ENCODE data around the gene CCSER2.
"Not testable (repeated sequence)": the region's sequence is repeated elsewhere in the genome, so short reads cannot be mapped to it uniquely, and the experiment has no call there.

Gene CCSER2

DNA sequence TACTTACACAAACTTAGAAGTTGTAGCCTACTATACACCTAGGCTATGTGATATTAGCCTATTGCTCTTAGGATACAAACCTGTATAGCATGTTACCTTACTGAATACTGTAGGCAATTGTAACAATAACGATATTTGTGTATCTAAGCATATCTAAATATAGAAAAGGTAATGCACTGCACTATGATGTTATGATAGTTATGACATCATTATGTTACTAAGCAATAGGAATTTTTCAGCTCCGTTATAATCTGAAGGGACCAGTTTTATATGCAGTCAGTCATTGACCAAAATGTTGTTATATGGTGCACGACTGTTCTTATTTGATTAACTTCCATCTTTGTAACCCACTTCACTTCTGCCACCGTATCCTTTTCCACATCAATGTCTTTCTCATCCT is 62.0 kb downstream of the CCSER2 start:
- no peak for DNase-seq (ENCODE audit: low spot score)

DNA sequence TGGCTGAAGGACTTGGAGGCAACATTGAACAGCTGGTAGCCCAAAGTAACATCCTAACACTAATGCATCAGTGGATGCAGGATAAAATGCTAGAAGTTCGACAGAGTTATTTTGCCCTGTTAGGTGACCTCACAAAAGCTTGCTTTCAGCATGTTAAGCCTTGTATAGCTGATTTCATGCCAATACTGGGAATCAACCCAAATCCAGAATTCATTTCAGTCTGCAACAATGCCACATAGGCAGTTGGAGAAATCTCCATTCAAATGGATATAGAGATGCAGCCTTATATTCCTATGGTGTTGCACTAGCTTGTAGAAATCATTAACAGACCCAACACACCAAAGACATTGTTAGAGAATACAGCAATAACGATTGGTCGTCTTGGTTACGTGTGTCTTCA is 62.9 kb downstream of the CCSER2 start:
- DNase-seq (ENCODE audit: low spot score) = no peak

DNA sequence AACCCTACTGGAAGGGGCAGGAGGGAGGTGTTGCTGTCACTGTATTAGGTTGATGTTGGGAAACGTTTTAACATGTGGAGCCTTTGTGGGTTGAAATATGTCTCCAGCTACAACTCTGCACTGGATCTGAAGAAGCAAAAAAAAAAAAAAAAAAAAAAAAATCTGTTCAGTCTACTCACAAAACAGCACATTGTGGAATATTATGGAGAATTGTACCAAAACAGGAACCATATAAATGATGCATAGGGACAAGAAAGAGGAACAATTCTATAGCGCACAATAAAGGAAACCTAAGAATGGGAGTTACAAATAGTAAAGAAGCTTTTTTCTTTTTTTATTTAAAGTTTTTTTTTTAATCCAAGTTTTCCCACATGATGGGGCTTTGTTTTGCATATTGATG is 63.8 kb downstream of the CCSER2 start:
- no peak for DNase-seq (ENCODE audit: low spot score)

DNA sequence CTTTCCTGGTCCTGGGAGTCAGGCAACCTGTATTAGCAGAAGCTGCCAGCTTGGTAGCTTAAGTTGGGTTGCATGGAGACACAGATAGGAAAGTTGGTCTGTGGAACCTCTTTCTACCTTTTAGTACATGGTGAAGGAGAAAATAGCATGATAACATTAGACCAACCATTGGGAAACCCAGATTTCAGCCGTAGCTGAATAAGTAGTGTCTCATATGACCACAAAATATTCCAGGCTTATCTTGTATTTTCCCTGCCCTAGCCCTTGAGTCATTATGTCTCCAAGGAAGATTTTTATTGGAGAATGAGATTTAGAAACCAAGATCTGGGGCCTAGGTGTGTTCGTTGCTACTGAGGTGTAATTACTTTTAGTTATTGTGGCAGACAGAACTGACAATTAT is 67.2 kb downstream of the CCSER2 start:
- DNase-seq (ENCODE audit: low spot score) = no peak

DNA sequence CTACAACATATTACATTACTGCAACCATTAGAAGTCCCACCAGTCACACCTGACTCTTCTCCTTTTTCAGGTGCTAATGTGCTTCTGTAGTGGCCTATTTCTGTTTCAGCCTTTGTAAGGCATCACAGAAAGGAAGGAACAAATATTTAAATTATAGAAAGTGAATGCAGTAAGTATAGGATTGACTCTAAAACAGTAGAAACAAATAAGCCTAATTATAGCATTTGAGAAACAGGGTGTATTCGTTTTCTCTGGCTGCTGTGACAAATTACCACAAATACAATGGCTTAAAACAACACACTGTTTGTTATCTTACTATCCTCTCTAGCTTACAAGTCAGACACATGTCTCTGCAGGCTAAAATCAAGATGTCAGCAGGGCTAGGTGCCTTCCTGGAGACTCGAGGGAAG is 69.4 kb downstream of the CCSER2 start:
- no peak for DNase-seq (ENCODE audit: low spot score)

DNA sequence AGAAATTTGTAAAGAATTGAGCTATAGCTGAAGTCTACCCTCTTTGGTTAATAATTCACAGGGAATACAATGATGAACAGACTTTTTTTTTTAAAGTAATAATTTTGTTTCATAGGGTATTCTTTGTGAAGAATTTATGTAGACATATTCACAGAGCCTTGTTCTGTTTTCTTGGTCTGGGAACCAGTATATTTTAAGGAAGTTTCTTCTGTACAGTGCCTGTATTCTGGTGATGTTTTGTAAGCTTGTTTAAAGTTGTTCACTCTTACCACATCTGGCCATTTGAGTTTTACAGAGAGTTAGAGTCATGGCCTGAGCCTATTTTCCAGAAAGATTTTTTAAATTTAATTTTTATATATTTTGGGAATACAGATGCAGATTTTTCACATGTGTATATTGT is 70.3 kb downstream of the CCSER2 start:
- no peak for DNase-seq (ENCODE audit: low spot score)

DNA sequence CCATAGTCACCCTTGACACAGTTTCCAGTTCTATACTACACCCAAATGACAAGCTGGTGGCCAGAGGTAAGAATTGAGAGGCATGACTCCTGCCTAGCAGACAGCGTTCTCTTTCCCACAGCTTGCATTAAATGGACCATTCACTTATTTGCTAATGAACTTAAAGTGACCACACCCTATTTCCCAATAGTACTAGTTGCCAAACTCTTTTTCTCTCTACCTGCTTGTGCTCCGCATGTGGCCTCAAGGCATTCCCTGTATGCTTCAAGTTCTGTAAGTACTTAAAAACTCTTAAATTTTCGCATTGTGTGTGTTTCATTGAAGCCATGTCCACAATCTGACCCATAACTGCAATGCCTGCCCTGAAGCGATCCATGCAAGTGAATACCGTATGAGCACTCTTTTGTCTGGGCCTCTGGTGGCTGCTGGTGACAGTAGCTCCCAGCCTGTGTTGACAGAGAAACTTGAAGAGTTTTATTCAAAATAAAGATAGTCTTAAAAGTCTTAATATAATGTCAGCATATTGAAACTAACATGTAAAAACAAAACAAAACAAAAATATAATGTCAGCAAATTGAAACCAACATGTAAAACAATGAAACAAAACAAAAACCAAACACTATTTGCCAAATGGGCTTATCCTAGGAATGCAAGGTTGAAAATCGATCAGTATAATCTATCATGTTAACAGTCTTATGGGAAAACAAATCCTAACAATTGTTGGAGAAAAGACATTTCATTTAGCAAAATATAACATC is 73.6 kb downstream of the CCSER2 start:
- DNase-seq (ENCODE audit: low spot score) = no peak

DNA sequence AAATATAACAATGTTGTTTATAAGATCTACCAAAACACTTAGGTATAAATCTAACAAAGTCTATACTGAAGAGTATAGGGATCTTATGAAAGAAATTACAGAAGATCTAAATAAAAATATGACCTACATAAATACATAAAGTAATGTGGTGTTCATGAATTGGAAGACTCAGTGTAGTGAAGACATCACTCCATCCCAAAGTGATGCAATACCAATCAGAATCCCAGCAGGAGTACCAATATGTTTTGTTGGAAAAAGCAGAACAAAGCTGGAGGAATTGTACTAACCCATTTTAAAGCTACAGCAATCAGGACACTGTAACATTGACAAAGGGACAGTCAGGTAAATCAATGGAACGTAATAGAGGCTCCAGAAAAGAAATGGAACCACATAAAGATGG is 76.4 kb downstream of the CCSER2 start:
- no peak for DNase-seq (ENCODE audit: low spot score)

DNA sequence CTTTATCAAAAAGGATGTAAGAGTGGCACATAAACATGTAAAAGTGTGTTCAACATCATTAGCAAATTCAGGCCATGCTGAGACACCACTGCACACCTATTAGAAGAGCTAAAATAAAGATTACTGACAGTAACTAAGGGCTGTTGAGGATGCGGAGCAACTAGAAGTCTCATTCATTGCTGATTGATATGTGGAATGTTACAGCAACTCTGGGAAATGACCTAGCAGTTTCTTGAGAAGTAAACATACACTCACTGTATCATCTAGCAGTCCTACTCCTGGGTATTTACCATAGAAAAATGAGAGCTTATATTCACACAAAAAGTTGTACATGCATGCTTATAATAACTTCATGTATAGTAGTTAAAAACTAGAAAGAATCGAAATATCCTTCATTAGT is 77.3 kb downstream of the CCSER2 start:
- no peak for DNase-seq (ENCODE audit: low spot score)

DNA sequence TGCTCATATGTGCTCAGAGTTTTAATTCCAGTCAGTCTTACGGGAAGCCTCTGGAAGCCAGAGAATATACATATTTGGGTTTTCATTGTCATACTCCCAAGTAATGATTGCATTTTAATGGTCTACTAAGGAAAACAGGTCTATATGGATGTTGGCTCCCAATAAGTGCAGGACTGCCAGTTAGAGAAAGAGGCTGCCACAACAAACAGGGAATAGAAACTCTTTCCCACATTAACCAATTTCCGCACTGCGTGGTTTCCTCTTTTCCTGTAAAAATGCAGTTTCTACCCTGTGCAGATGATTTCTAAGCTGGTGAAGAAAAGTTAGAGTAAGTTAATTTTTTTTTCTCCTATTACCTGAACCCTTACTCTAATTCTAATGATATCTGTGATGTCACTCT is 78.2 kb downstream of the CCSER2 start:
- DNase-seq (ENCODE audit: low spot score) = no peak

DNA sequence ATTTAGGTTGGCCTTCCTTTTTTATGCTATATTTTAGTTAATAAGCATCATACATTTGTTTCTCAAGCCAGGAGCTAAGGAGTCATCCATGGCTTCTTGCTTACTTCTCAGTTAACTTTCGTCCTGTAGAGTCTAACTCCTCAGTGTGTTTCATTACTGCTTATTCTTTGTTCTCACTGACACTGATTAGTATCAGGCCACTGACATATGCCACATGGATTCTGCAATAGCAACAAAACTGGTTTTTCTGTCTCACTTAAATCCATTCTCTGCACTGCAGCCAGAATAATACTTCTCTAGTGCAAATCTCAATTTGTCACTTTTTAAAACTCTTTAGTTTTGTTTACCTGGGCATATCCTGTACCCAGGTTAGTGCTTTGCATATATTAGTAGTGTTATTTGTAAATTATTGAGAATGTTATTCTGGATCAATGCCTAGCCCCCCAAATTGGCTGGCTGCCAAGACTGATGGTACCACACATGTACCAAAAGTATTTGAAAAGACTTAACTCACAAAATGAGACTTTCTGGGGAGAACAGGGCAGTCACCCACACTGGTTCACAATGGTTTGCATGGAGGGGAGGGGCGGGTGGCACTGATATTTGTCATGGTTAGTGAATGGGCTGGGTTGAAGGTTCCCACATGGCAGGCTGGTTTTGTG is 79.1 kb downstream of the CCSER2 start:
- DNase-seq (ENCODE audit: low spot score) = peak; percentile 16

DNA sequence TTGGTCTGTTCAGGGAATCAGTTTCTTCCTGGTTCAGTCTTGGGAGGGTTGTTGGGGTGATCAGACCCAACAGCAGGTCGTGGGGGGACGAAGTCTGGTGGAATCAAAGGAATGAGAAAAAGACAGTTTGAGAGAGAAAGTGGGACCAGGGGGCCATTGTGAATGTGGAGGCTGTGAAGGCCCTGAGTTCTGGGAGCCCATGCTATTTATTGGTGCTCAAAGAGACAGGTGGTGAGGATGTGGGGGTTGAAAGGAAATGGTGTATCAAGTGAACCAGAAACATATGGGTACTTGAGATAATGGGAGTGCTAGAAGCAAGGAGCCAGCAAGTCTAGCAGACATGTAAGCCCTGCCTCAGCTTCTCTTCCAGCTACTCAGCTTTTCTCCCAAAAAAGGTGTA is 84.1 kb downstream of the CCSER2 start:
- no peak for DNase-seq (ENCODE audit: low spot score)

DNA sequence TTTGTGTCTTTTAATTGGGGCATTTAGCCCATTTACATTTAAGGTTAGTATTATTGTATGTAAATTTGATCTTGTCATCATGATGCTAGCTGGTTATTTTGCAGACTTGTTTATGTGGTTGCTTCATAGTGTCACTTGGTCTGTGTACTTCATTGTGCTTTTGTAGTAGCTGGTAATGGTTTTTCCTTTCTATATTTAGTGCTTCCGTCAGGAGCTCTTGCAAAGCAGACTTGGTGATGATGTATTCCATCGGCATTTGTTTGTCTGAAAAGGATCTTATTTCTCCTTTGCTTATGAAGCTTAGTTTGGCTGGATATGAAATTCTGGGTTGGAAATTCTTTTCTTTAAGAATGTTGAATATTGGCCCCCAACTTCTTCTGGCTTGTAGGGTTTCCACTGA is 85.7 kb downstream of the CCSER2 start:
- not testable (repeated sequence) for DNase-seq (ENCODE audit: low spot score)

DNA sequence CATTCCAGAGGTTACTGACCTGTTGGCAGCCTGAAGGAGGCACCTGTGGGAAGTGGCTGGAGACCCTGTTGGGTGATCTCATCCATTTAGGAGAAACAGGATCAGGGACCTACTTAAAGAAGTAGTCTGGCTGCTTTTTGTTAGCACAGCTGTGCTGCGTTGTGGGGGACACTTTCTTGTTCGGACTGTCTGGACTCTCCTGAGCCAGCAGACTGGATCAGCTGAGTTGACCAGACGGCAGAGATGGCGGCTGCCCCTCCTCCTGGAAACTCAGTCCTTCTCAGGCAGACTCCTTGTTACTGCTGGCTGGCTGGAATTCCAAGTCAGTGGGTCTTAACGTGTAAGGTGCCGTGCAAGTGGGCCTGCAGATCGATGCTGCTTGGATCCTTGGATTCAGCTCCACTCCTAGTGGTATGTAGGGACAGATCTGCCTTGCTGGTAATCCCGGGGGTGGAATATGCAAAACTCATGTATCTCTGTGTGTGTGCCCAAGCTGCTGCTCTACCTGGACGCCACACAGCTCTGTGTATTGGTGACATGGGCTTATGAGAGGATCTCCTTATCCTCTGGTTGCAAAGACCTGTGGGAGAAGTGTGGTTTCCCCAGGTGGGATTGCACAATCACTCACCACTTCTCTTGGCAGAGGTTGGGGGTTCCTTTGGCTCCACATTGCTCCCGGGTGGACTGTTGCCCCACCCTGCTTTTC is 87.3 kb downstream of the CCSER2 start:
- DNase-seq (ENCODE audit: low spot score) = no peak

DNA sequence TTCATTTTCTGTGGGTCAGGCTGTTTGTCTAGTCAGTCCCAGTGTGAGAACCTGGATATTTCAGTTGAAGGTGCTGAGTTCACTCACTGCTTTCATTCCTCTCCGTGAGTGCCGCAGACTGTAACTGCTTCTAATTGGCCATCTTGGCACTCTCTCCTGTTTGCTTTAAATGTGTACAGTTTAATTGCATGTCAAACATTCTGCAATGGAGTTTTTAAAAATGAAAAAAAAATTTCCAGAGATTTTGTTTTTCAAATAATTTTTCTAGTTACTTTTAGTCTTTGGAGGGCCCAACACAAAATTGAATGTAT is 87.8 kb downstream of the CCSER2 start:
- DNase-seq (ENCODE audit: low spot score) = no peak

DNA sequence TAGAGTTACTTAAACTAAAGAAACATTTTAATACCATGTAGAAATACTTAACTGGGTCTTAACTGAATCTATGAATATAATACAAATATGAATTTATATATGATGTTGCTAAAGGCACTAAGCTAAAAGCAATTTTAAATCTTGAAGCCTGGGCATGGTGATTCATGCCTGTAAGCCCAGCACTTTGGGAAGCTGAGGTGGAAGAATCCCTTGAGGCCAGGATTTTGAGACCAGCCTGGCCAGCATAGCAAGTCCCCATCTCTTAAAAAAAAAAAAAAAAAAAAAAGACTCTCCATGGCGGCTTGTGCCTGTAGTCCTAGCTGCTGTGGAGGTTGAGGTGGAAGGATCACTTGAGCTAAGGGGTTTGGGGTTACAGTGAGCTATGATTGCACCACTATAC is 95.3 kb downstream of the CCSER2 start:
- DNase-seq (ENCODE audit: low spot score) = no peak

DNA sequence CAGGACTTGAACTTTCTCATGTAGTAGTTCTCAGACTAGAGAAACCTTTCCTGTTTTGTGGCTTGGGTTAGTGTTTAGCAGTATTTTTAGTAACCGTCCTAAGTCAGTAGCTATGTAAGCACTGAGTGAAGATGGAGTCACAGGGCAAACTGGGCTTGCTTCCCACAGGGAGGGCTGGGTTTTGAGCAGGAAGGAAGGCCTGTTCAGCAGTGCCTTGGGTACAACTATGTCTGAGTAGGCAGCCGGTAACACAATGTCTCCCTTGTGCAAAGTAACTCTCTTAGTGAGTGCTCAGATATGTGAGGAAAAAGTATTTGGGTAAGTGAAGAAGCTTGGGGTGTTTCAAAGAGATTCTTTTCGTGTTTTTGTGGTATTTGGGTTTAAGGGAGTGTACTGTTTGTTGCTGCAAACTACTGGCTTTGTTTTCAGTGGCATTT is 96.4 kb downstream of the CCSER2 start:
- DNase-seq (ENCODE audit: low spot score) = no peak

DNA sequence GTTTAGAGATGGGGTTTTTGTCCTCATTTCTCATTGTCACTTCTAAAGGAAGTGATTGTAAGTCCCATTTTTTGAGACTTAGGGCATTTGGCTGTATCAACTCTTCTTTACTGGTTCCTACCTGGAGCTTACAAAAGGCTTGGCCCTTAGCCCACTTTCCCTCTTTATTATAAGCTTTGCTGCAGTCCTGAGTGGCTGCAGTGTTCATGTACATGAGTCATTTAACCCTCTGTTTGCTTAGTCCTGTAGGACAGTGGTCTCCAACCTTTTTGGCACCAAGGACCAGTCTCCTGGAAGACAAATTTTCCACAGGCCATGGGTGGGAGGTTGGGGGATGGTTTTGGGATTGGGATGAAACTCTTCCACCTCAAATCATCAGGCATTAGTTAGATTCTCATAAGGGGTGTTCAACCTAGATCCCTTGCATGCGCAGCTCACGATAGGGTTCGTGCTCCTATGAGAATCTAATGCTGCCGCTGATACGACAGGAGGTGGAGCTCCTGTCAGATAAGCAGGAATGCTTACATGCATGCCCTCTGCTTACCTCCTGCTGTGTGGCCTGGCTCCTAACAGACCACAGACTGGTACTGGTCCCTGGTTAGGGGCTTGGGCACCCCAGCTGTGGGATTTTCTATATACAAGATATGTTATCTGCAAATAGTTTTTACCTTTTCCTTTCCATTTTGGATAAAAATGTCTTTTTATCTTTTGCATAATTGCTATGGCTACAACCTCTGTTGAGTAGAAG is 99.7 kb downstream of the CCSER2 start:
- no peak for DNase-seq (ENCODE audit: low spot score)

DNA sequence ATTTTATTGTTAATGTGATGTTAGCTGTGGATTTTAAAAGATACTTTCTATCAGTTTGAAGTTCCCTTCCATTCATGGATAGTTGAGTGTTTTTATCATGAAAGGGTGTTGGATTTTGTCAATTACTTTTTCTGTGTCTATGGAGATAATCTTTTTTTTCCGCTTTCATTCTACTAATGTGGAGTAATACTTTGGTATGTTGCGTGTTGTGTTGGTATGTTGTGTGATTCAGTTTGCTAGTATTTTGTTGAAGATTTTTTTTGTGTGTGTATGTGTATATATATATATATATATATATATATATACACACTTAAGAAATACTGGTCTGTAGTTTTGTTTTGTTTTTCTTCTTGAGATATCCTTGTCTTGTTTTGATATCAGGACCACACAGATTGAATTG is 100.3 kb downstream of the CCSER2 start:
- no peak for DNase-seq (ENCODE audit: low spot score)

DNA sequence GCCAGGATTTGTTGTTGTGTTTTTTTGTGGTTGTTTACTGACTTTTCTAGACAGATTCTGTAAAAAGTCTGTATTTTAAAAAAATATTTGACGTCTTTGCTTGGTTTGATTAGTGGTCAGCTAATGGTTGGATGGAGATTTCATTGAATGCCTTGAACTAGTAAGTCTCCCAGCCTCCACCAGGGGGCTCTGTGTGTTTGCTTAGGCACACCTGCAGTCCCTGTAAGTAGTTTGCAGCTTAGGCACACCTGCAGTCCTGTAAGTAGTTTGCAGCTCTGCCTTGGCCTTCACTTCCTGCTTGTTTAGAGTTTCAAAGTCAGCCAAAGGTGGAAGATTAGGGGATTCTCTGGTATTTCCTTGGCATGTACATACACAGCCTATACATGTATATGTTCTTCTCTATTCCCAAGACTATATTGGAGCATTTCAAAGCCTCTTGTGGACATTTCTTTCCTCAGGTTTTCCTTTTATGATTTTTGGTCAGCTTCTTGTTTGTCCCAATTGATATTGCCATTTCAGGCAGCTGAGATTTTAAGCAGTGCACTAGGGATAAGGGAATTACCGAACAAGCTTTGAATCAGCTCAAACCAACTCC is 101.6 kb downstream of the CCSER2 start:
- peak; percentile 54 for DNase-seq (ENCODE audit: low spot score)

DNA sequence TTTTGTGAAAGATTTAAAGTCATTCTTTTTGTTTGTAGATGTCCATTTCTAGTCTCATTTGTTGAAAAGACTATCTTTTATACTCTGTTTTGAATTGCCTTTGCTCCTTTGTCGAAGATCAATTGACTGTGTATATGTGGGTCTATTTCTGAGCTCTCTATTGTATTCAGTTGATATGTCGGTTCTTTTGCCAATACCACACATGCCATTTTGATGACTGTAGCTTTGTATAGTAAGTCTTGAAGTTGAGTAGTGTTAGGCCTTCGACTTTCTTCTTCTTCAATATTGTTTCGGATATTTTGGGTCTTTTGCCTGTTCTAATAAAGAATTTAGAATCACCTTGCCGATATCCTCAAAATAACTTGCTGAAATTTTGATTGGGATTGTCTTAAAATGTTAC is 104.5 kb downstream of the CCSER2 start:
- no peak for DNase-seq (ENCODE audit: low spot score)

DNA sequence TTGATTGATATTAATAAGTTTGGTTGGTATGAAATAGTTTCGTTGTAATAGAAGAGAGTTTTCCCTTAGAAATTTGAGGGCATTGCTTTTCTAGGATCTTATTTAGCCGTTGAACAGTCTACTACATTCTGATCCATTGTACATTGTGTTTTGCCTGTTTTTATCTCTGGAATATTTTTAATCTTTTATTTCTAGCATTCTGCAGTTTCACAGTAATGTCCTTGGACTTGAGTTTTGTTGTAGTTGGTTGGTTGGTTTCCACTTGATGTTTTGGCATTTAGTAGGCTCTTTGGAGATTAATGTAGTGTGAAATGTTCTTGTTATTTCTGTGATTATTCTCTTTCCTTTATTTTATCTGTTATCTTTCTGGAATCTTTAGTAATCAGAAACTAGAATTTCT is 112.4 kb downstream of the CCSER2 start:
- no peak for DNase-seq (ENCODE audit: low spot score)
